ENCODE measurements around the gene ZNF837. TPM values are rescaled to one million over a fixed set of nuclear protein-coding genes. Genes with fewer than 3 reads are reported as not detected.

ZNF837 gene
- total RNA-seq, 1 donor from 2014 or later = 1.2 TPM

DNA sequence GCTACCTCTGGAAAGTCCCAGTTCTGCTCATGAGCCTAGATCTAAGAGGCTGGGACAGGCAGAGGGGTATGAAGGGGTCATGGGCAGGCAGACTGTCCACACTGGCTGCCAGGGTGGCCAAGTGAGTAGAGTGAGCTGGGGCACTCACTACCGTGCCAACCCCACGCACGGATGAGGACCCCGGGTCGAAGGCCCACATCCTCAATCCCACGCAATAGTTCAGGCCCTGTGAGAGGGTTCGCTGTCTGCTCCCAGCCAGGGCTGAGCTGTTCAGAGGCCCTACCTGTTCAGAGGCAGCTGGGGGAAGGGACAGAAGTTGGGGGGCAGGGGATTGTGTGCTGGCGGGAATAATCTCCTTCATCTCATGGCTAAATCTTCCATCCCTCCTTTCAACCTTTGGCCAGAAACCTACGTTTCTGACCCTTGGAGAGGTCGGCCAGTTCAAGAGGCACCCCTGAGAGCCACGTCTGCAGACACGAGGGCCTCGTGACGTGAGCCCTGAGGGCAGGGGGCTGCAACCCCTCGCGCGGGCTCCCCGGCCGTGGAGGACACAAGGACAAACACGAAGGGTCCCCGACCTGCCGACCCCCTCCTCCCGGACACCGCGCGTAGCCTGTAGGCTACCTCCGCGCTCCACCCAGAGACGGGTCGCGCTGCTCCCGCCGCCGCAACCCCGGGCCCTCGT lies 5.2 kb upstream of the ZNF837 start:
- Histone ChIP-seq H3K36me3 (peaks cover 0 to 23% of the 10 kb centered on the region in 2 donors), H3K27ac (peak overlapping the region; percentile 89), H3K4me1 (peaks cover 51% of the 10 kb centered on the region), H3K9me3 (no peaks in the 10 kb centered on the region), H3K4me3 (peak overlapping the region; percentile 76 to 91), H3K27me3 (no peaks in the 10 kb centered on the region)
- intact Hi-C loops (cut with DNase I) = no loop called here
- DNase-seq (ENCODE audit: extremely low spot score in 2 of 2) = no peak
- TF ChIP-seq POLR2A (IDR thresholded peaks at IDR 0.05) (no peak), POLR2AphosphoS5 (IDR thresholded peaks at IDR 0.05; ENCODE audit: insufficient read depth in 1 of 2, low read depth in 1 of 2) (no peak)
- TF ChIP-seq, protein P1, sequence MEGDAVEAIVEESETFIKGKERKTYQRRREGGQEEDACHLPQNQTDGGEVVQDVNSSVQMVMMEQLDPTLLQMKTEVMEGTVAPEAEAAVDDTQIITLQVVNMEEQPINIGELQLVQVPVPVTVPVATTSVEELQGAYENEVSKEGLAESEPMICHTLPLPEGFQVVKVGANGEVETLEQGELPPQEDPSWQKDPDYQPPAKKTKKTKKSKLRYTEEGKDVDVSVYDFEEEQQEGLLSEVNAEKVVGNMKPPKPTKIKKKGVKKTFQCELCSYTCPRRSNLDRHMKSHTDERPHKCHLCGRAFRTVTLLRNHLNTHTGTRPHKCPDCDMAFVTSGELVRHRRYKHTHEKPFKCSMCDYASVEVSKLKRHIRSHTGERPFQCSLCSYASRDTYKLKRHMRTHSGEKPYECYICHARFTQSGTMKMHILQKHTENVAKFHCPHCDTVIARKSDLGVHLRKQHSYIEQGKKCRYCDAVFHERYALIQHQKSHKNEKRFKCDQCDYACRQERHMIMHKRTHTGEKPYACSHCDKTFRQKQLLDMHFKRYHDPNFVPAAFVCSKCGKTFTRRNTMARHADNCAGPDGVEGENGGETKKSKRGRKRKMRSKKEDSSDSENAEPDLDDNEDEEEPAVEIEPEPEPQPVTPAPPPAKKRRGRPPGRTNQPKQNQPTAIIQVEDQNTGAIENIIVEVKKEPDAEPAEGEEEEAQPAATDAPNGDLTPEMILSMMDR (IDR thresholded peaks at IDR 0.05) = no peak

DNA sequence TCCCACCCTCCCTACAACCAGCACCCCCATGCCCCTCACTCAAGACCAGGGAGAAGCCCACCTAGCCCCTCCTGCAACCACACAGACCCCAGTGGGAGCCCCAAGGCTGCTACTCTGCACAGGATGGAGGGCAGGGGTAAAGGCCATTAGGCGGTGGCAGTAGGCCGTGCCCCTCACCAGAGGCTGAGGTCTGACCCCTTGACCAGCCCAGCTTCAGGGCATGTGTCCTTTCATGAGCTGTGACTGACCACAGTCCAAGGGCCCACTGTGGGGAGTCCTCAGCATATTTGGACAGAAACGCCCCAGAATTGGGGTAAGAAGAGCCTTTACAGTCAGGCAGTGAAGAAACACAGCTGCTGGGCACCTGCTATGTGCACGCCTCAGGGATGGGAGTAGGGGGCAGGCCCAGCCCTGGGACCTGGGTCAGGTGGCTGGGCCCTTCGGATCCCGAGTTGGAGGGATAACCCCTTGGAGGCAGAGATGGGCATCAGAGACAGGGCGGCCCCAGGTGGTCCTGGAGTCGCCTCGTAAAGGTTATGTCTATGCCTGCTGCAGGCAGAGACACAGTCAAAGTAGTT lies 4.6 kb upstream of the ZNF837 start:
- Histone ChIP-seq H3K4me3 (peak overlapping the region; percentile 76 to 91), H3K4me1 (peaks cover 45% of the 10 kb centered on the region), H3K27me3 (no peaks in the 10 kb centered on the region), H3K27ac (peak overlapping the region; percentile 89), H3K36me3 (peaks cover 0 to 16% of the 10 kb centered on the region in 2 donors), H3K9me3 (no peaks in the 10 kb centered on the region)
- no peak for TF ChIP-seq POLR2AphosphoS5 (IDR thresholded peaks at IDR 0.05; ENCODE audit: insufficient read depth in 1 of 2, low read depth in 1 of 2)
- TF ChIP-seq, protein P1 (IDR thresholded peaks at IDR 0.05) = no peak
- TF ChIP-seq POLR2A (IDR thresholded peaks at IDR 0.05) = no peak
- DNase-seq (ENCODE audit: extremely low spot score in 2 of 2) = no peak
- intact Hi-C loops (cut with DNase I) = no loop called here

DNA sequence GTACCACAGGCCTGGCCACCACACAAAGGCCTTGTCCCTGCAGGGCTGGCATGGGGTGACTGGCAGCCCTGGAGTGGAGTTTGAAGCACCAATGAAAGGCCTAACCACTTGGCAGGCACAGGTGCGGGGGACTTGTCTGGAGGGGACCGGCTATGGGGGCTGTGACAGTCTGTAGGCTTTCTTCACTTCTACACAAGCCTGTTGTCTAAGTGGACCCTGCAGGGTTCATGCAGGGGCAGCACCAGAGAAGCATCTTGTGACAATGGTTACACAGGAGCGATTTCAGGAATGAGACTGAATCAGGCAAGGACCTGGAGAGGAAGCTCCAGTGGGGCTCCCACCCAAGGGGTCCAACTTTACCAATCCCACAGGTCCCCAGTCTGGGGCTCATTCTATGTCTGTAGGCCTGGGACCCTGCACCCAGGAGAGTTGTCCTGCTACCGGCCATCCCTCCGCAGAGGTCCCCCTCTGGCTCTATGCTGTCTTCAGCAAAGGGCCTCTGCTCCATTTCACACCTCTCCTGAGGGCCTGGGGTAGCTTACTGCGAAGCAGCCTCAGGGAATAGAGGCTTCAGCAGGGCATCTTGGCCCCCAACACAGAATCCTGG lies 2.3 kb upstream of the ZNF837 start:
- intact Hi-C loops (cut with DNase I) = loop anchor here (5.0 kb wide), 1 partner anchor 84 kb away; the partner anchor contains the start of gene ZNF324
- peaks cover 45% of the 10 kb centered on the region for H3K4me1 ChIP-seq
- no peak overlapping the region for H3K4me3 ChIP-seq
- no peak overlapping the region for H3K27ac ChIP-seq
- TF ChIP-seq, protein P1 (IDR thresholded peaks at IDR 0.05) = no peak
- TF ChIP-seq POLR2A (IDR thresholded peaks at IDR 0.05) = no peak
- TF ChIP-seq POLR2AphosphoS5 (IDR thresholded peaks at IDR 0.05; ENCODE audit: insufficient read depth in 1 of 2, low read depth in 1 of 2) = no peak
- DNase-seq (ENCODE audit: extremely low spot score in 2 of 2) = no peak
- H3K27me3 ChIP-seq = no peaks in the 10 kb centered on the region
- H3K9me3 ChIP-seq = no peaks in the 10 kb centered on the region
- H3K36me3 ChIP-seq = peaks cover 0 to under 1% of the 10 kb centered on the region in 2 donors

DNA sequence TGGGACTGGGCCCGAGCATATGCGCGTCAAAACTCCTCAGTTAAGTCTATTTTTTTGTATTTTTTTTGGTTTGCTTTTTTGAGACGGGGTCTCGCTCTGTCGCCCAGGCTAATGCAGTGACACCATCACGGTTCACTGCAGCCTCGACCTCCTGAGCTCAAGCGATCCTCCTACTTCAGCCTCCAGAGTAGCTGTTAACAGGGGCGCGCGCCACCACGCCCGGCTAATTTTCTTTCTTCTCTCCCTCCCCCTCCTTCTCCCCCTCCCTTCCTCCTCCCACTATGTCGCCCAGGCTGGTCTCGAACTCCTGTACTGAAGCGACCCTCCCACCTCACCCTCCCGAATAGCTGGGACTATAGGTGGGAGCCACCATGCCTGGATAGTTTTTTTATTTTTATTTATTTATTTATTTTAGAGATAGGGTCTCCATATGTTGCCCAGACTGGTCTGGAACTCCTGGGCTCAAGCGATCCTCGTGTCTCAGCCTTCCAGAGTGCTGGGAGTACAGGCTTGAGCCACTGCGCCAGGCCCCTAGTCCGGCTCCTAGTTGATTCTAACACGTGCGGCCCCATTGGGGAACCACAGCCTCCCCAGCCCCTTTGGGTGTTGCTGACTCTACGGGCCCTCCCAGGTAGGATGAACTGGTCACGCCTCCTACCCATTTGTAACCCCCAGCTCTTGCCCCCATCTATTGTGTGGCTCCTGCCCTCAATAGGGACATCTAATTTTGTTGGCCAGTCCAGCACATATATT lies 806 bp upstream of the ZNF837 start:
- Histone ChIP-seq H3K9me3 (no peaks in the 10 kb centered on the region), H3K27ac (peak overlapping the region; percentile 90), H3K4me1 (peaks cover 37% of the 10 kb centered on the region), H3K36me3 (no peaks in the 10 kb centered on the region), H3K4me3 (peak overlapping the region; percentile 69 to 72), H3K27me3 (no peaks in the 10 kb centered on the region)
- intact Hi-C loops (cut with DNase I) = loop anchor here (5.0 kb wide), 1 partner anchor 86 kb away; the partner anchor contains the start of gene ZNF324
- no peak for DNase-seq (ENCODE audit: extremely low spot score in 2 of 2)
- no peak for TF ChIP-seq POLR2AphosphoS5 (IDR thresholded peaks at IDR 0.05; ENCODE audit: insufficient read depth in 1 of 2, low read depth in 1 of 2)
- TF ChIP-seq POLR2A (IDR thresholded peaks at IDR 0.05) = no peak
- TF ChIP-seq, protein P1 (IDR thresholded peaks at IDR 0.05) = no peak
